Gastrocnemius medialis (tissue), 4 donors: ENCODE data around the gene MAPK1.

ENCODE experiments used
- POLR2A ChIP-seq, 2 donors: fragments of 450-650 bp; IDR thresholded peaks; one replicate each; pipeline ENCODE4 v1.6.1; 2017; ENCODE audit warnings: antibody characterized with exemption in 2 of 2, mild to moderate bottlenecking in 2 of 2, moderate library complexity in 2 of 2
- TF ChIP-seq, protein P1 (sequence below), 5 experiments: fragments of 450-650 bp in 3 of 5; fragments of 200-600 bp in 2 of 5; sonication (generic) in 2 of 5; IDR thresholded peaks in 4 of 5; conservative IDR thresholded peaks in 1 of 5; 1 replicate in 4 of 5; 2 replicates in 1 of 5; pipeline ENCODE4 v1.5.1; 2016 to 2019; ENCODE audit warnings: antibody characterized with exemption in 5 of 5, mild to moderate bottlenecking in 3 of 5, moderate library complexity in 3 of 5

DNA sequence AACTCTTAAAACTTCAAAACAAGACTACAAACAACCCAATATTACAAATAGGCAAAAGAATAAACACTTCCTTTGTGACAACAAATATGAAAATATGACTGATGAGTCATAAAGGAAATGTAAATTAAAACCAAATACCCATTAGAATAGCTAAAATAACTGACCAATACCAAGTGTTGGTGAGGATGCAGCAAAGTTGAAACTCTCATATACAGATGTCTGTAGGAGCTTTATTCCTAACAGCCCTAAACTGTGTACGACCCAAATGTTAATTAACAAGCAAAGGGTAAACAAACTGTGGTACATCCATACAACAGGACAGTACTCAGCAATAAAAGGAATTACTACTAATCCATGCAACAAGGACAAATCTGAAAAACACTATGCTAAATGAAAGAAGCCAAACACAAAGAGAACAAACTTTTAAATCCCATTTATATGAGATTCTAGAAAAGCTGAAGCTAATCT lies 43.0 kb downstream of the MAPK1 start:
- TF ChIP-seq, protein P1, sequence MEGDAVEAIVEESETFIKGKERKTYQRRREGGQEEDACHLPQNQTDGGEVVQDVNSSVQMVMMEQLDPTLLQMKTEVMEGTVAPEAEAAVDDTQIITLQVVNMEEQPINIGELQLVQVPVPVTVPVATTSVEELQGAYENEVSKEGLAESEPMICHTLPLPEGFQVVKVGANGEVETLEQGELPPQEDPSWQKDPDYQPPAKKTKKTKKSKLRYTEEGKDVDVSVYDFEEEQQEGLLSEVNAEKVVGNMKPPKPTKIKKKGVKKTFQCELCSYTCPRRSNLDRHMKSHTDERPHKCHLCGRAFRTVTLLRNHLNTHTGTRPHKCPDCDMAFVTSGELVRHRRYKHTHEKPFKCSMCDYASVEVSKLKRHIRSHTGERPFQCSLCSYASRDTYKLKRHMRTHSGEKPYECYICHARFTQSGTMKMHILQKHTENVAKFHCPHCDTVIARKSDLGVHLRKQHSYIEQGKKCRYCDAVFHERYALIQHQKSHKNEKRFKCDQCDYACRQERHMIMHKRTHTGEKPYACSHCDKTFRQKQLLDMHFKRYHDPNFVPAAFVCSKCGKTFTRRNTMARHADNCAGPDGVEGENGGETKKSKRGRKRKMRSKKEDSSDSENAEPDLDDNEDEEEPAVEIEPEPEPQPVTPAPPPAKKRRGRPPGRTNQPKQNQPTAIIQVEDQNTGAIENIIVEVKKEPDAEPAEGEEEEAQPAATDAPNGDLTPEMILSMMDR (IDR thresholded peaks at IDR 0.05 in 4 of 5, conservative IDR thresholded peaks at IDR 0.05 in 1 of 5): no peak
- TF ChIP-seq POLR2A (IDR thresholded peaks at IDR 0.05): no peak
